H9 (cell line): ENCODE measurements around the gene SDF2. TPM values are rescaled to one million over a fixed set of nuclear protein-coding genes. Genes with fewer than 3 reads are reported as not detected.

Experiments
- DNase-seq: peaks from one replicate; pipeline ENCODE4 v3.0.0-alpha.2; 2017
- H2AFZ ChIP-seq: one replicate; pipeline ENCODE4 v1.6.1; 2013; ENCODE audit warnings: mild to moderate bottlenecking, low read length, control low read depth, moderate library complexity
- H2AK5ac ChIP-seq: 2 replicates; pipeline ENCODE4 v1.6.1; 2013; ENCODE audit warnings: low read length, control low read depth, mixed read lengths; ENCODE audit not compliant: insufficient read length
- H2BK120ac ChIP-seq: one replicate; pipeline ENCODE4 v1.6.1; 2013; ENCODE audit warnings: low read depth, mild to moderate bottlenecking, low read length, control low read depth, inconsistent platforms; ENCODE audit not compliant: poor library complexity, severe bottlenecking
- H2BK12ac ChIP-seq: 2 replicates; pipeline ENCODE4 v1.6.1; 2013; ENCODE audit warnings: low read length, control low read depth, mixed read lengths, low read depth; ENCODE audit not compliant: insufficient read length
- H2BK15ac ChIP-seq: 2 replicates; pipeline ENCODE4 v1.6.1; 2013; ENCODE audit warnings: low read depth, low read length, control low read depth
- H2BK20ac ChIP-seq: one replicate; pipeline ENCODE4 v1.6.1; 2013; ENCODE audit warnings: low read depth, mild to moderate bottlenecking, low read length, control low read depth, inconsistent platforms; ENCODE audit not compliant: poor library complexity, severe bottlenecking
- H2BK5ac ChIP-seq: 2 replicates; pipeline ENCODE4 v1.6.1; 2013; ENCODE audit warnings: low read length, control low read depth, mixed read lengths; ENCODE audit not compliant: insufficient read length
- H3K14ac ChIP-seq: 2 replicates; pipeline ENCODE4 v1.6.1; 2013; ENCODE audit warnings: low read length, control low read depth; ENCODE audit not compliant: insufficient read depth
- H3K18ac ChIP-seq: 2 replicates; pipeline ENCODE4 v1.6.1; 2013; ENCODE audit warnings: low read depth, mild to moderate bottlenecking, mixed read lengths, low read length, control low read depth; ENCODE audit not compliant: insufficient read length
- H3K23ac ChIP-seq: 2 replicates; pipeline ENCODE4 v1.6.1; 2013; ENCODE audit warnings: low read length, control low read depth, mixed read lengths, low read depth; ENCODE audit not compliant: insufficient read length
- H3K23me2 ChIP-seq: 2 replicates; pipeline ENCODE4 v1.6.1; 2013; ENCODE audit warnings: low read depth, mild to moderate bottlenecking, mixed read lengths, low read length, control low read depth; ENCODE audit not compliant: insufficient read length, poor library complexity, severe bottlenecking
- H3K27ac ChIP-seq: 2 replicates; pipeline ENCODE4 v1.5.1; 2013; ENCODE audit warnings: low read length, control low read depth, mixed read lengths, low read depth; ENCODE audit not compliant: insufficient read length
- H3K27me3 ChIP-seq: 2 replicates; pipeline ENCODE4 v1.6.1; 2013; ENCODE audit warnings: low read length, control low read depth, inconsistent platforms; ENCODE audit not compliant: insufficient read depth
- H3K4ac ChIP-seq: 2 replicates; pipeline ENCODE4 v1.6.1; 2013; ENCODE audit warnings: low read depth, mild to moderate bottlenecking, control low read depth, inconsistent platforms, low read length, moderate library complexity
- H3K4me1 ChIP-seq: 2 replicates; pipeline ENCODE4 v1.6.1; 2013; ENCODE audit warnings: low read length, control low read depth, inconsistent platforms; ENCODE audit not compliant: insufficient read depth
- H3K4me2 ChIP-seq: 2 replicates; pipeline ENCODE4 v1.6.1; 2013; ENCODE audit warnings: low read length, control low read depth, mixed read lengths; ENCODE audit not compliant: insufficient read length, insufficient read depth
- H3K56ac ChIP-seq: 2 replicates; pipeline ENCODE4 v1.6.1; 2013; ENCODE audit warnings: low read depth, mild to moderate bottlenecking, mixed read lengths, low read length, control low read depth; ENCODE audit not compliant: insufficient read length
- H3K79me1 ChIP-seq: 2 replicates; pipeline ENCODE4 v1.6.1; 2013; ENCODE audit warnings: low read depth, mild to moderate bottlenecking, moderate library complexity, low read length, control low read depth, inconsistent platforms; ENCODE audit not compliant: insufficient read depth, poor library complexity, severe bottlenecking
- H3K79me2 ChIP-seq: 2 replicates; pipeline ENCODE4 v1.6.1; 2013; ENCODE audit warnings: low read length, control low read depth, inconsistent platforms; ENCODE audit not compliant: insufficient read depth
- H3K9ac ChIP-seq: 2 replicates; pipeline ENCODE4 v1.6.1; 2013; ENCODE audit warnings: low read length, control low read depth, mixed read lengths; ENCODE audit not compliant: insufficient read length; ENCODE audit errors: extremely low read depth
- H3K9me3 ChIP-seq: one replicate; pipeline ENCODE4 v1.6.1; 2013; ENCODE audit warnings: low read depth, low read length, inconsistent platforms; ENCODE audit not compliant: control insufficient read depth
- H3T11ph ChIP-seq: one replicate; pipeline ENCODE4 v1.6.1; 2013; ENCODE audit warnings: mild to moderate bottlenecking, low read length, control low read depth, inconsistent platforms
- H4K20me1 ChIP-seq: one replicate; pipeline ENCODE4 v1.6.1; 2013; ENCODE audit not compliant: control insufficient read depth, insufficient read length, insufficient read depth
- H4K5ac ChIP-seq: 2 replicates; pipeline ENCODE4 v1.6.1; 2013; ENCODE audit warnings: low read depth, mild to moderate bottlenecking, mixed read lengths, low read length, control low read depth; ENCODE audit not compliant: insufficient read length
- H4K8ac ChIP-seq: replicated peaks from 2 replicates; pipeline ENCODE4 v1.6.1; 2013; ENCODE audit warnings: low read length, control low read depth, mixed read lengths, low read depth; ENCODE audit not compliant: insufficient read length
- H4K91ac ChIP-seq: 2 replicates; pipeline ENCODE4 v1.6.1; 2013; ENCODE audit warnings: low read depth, mild to moderate bottlenecking, moderate library complexity, mixed read lengths, low read length, control low read depth; ENCODE audit not compliant: insufficient read length
- H3K27ac Mint-ChIP-seq, 3 experiments: 2 replicates in 2 of 3; 3 replicates in 1 of 3; pipeline ENCODE4 v1.8.0; 2020 to 2021; ENCODE audit warnings: mixed read lengths in 3 of 3, mild to moderate bottlenecking in 1 of 3, moderate library complexity in 1 of 3
- H3K27me3 Mint-ChIP-seq: 2 replicates; pipeline ENCODE4 v1.8.0; 2021; ENCODE audit warnings: low read depth, mild to moderate bottlenecking, moderate library complexity, mixed read lengths
- H3K36me3 Mint-ChIP-seq, 3 experiments: 2 replicates in 2 of 3; 3 replicates in 1 of 3; pipeline ENCODE4 v1.8.0; 2020 to 2021; ENCODE audit warnings: low read depth in 3 of 3, mixed read lengths in 3 of 3; ENCODE audit not compliant: insufficient read depth in 1 of 3
- H3K4me1 Mint-ChIP-seq, 2 experiments: 2 replicates each; pipeline ENCODE4 v1.8.0; 2020; ENCODE audit warnings: mixed read lengths in 2 of 2
- H3K4me3 Mint-ChIP-seq, 2 experiments: 2 replicates in 1 of 2; 3 replicates in 1 of 2; pipeline ENCODE4 v1.8.0; 2020 to 2021; ENCODE audit warnings: mild to moderate bottlenecking in 2 of 2, mixed read lengths in 2 of 2, moderate library complexity in 1 of 2
- H3K9me3 Mint-ChIP-seq, 2 experiments: 2 replicates in 1 of 2; 3 replicates in 1 of 2; pipeline ENCODE4 v1.8.0; 2020; ENCODE audit warnings: mild to moderate bottlenecking in 2 of 2, mixed read lengths in 2 of 2, moderate library complexity in 1 of 2
- CTCF ChIP-seq: fragments of 200-600 bp; sonication (generic); conservative IDR thresholded peaks from 3 replicates; pipeline ENCODE4 v1.8.0; 2021; ENCODE audit warnings: antibody characterized with exemption, mild to moderate bottlenecking
- WGBS: extraction: QIAGEN DNeasy Blood & Tissue Kit; methylation state at CpG from one replicate; pipeline ENCODE4 v1.1.7; 2013; ENCODE audit warnings: missing lambda C conversion rate, low lambda C conversion rate, mixed read lengths; ENCODE audit not compliant: insufficient read length; ENCODE audit errors: extremely low coverage; 5-methylcytosine and 5-hydroxymethylcytosine counted together
- total RNA-seq: library from RNA; stranded (reverse); gene quantifications from 2 replicates; pipeline ENCODE4 v1.2.1, GENCODE V29; 2021

Gene SDF2
- total RNA-seq, 1 experiment from 2014 or later = 40.2 TPM

GRCh38 chr17:28657756-28658155 lies 4.0 kb downstream of the SDF2 start:
- Histone ChIP-seq H3K9me3 (no peaks in the 10 kb centered on the region), H3K14ac (no peak overlapping the region), H3K4ac (no peak overlapping the region), H3K9ac (no peak overlapping the region), H3K27me3 (no peaks in the 10 kb centered on the region), H3T11ph (no peak overlapping the region), H4K8ac (no peak overlapping the region), H3K56ac (no peak overlapping the region), H3K18ac (no peak overlapping the region), H3K23ac (no peak overlapping the region), H2BK5ac (no peak overlapping the region), H4K91ac (no peak overlapping the region), H2BK20ac (no peak overlapping the region), H2BK15ac (no peak overlapping the region), H2AK5ac (no peak overlapping the region), H2AFZ (no peak overlapping the region), H3K4me1 (peaks cover 2% of the 10 kb centered on the region; the same call in 1 of the 2 replicates), H2BK12ac (no peak overlapping the region), H3K79me2 (peaks cover 10% of the 10 kb centered on the region; the same call in 1 of the 2 replicates), H3K4me2 (no peak overlapping the region), H4K20me1 (no peaks in the 10 kb centered on the region), H3K79me1 (no peaks in the 10 kb centered on the region), H3K23me2 (peaks cover 4% of the 10 kb centered on the region), H3K27ac (no peak overlapping the region), H2BK120ac (no peak overlapping the region), H4K5ac (no peak overlapping the region)
- Mint-ChIP-seq H3K27me3 (no peaks in the 10 kb centered on the region; the same call in 1 of the 2 replicates), H3K36me3 (peaks cover 36 to 56% (median 45%) of the 10 kb centered on the region in 3 experiments), H3K4me1 (peaks cover 8% of the 10 kb centered on the region in 2 experiments), H3K4me3 (no peak overlapping the region), H3K27ac (no peak overlapping the region), H3K9me3 (peaks cover 28 to 33% of the 10 kb centered on the region in 2 experiments)
- DNase-seq = no peak
- WGBS = no CpG with 5 or more reads among the region's 5 CpGs
- no peak for TF ChIP-seq CTCF
